IMR-90 (cell line): Measurements from ENCODE around the gene CD79A. TPM values are rescaled to one million over a fixed set of nuclear protein-coding genes. Genes with fewer than 3 reads are reported as not detected.

Experiments
- ATAC-seq: fragments of 200-7000 bp; cut with Tn5 transposase; 2 replicates; pipeline ENCODE4 v1.9.1; 2020; ENCODE audit warnings: low read depth, mild to moderate bottlenecking, moderate library complexity
- BruUV-seq: library from RNA; stranded (reverse); fragments of 400-500 nt; replicated peaks from 2 replicates; lab custom pipeline; 2021; lab: Mats Ljungman, UMichigan
- CTCF ChIA-PET: fragments of 300-600 bp; formaldehyde crosslinking; extraction: SDS; loops from one replicate; lab custom pipeline; 2021; ENCODE audit warnings: antibody characterized with exemption; lab: Yijun Ruan, JAX
- POLR2A ChIA-PET: fragments of 300-600 bp; sonication (Branson Sonifier 250); formaldehyde crosslinking; loops from one replicate; lab custom pipeline; 2022; ENCODE audit warnings: antibody characterized with exemption; ENCODE audit not compliant: unreplicated experiment; lab: Charles Lee
- DNase-seq: peaks from one replicate; pipeline ENCODE4 v3.0.0; 2013
- H2AFZ ChIP-seq: replicated peaks from 2 replicates; pipeline ENCODE3; 2013; ENCODE audit warnings: low read length, mild to moderate bottlenecking; ENCODE audit not compliant: poor library complexity
- H2AK5ac ChIP-seq: 2 replicates; pipeline ENCODE4 v1.6.1; 2013; ENCODE audit warnings: low read depth, low read length, inconsistent platforms
- H2AK9ac ChIP-seq: replicated peaks from 2 replicates; pipeline ENCODE3; 2013; ENCODE audit warnings: mild to moderate bottlenecking, low read depth, low read length, moderate library complexity; ENCODE audit not compliant: poor library complexity
- H2BK120ac ChIP-seq: 2 replicates; pipeline ENCODE4 v1.6.1; 2013; ENCODE audit warnings: low read depth, low read length, inconsistent platforms
- H2BK15ac ChIP-seq: 3 replicates; pipeline ENCODE4 v1.6.1; 2013; ENCODE audit warnings: low read depth, low read length, inconsistent platforms
- H2BK20ac ChIP-seq: 2 replicates; pipeline ENCODE4 v1.6.1; 2013; ENCODE audit warnings: low read depth, mild to moderate bottlenecking, inconsistent platforms, low read length, moderate library complexity
- H2BK5ac ChIP-seq: 2 replicates; pipeline ENCODE4 v1.6.1; 2013; ENCODE audit warnings: mild to moderate bottlenecking, low read depth, low read length, inconsistent platforms; ENCODE audit not compliant: poor library complexity, severe bottlenecking
- H3K14ac ChIP-seq: replicated peaks from 2 replicates; pipeline ENCODE4 v1.6.1; 2013; ENCODE audit warnings: low read depth, low read length, inconsistent platforms
- H3K18ac ChIP-seq: 2 replicates; pipeline ENCODE4 v1.6.1; 2013; ENCODE audit warnings: low read depth, low read length, control low read depth
- H3K23ac ChIP-seq: 2 replicates; pipeline ENCODE4 v1.6.1; 2013; ENCODE audit warnings: low read depth, low read length, inconsistent platforms
- H3K27ac ChIP-seq: 2 replicates; pipeline ENCODE4 v1.5.1; 2013; ENCODE audit warnings: mild to moderate bottlenecking, control low read depth, low read length; ENCODE audit not compliant: insufficient read depth
- H3K27me3 ChIP-seq: 2 replicates; pipeline ENCODE4 v1.6.1; 2013; ENCODE audit warnings: low read length; ENCODE audit not compliant: control insufficient read depth, insufficient read depth
- H3K36me3 ChIP-seq: 2 replicates; pipeline ENCODE4 v1.6.1; 2013; ENCODE audit warnings: low read length, mixed read lengths; ENCODE audit not compliant: control insufficient read depth, insufficient read depth
- H3K4ac ChIP-seq: 2 replicates; pipeline ENCODE4 v1.6.1; 2013; ENCODE audit warnings: low read depth, low read length, inconsistent platforms
- H3K4me1 ChIP-seq: 2 replicates; pipeline ENCODE4 v1.6.1; 2013; ENCODE audit warnings: low read length, mixed read lengths; ENCODE audit not compliant: control insufficient read depth, insufficient read depth
- H3K4me2 ChIP-seq: 2 replicates; pipeline ENCODE4 v1.6.1; 2013; ENCODE audit warnings: low read depth, mild to moderate bottlenecking, control low read depth, low read length, moderate library complexity
- H3K4me3 ChIP-seq: 2 replicates; pipeline ENCODE4 v1.5.1; 2013; ENCODE audit warnings: low read depth, mild to moderate bottlenecking, control low read depth, low read length, moderate library complexity; ENCODE audit not compliant: insufficient read depth
- H3K56ac ChIP-seq: 2 replicates; pipeline ENCODE4 v1.6.1; 2013; ENCODE audit warnings: low read length, inconsistent platforms; ENCODE audit not compliant: insufficient read depth; ENCODE audit errors: extremely low read depth
- H3K79me1 ChIP-seq, 2 experiments: 2 replicates each; pipeline ENCODE4 v1.6.1; 2013; ENCODE audit warnings: low read length in 2 of 2, inconsistent platforms in 1 of 2, low read depth in 1 of 2
- H3K9ac ChIP-seq: 2 replicates; pipeline ENCODE4 v1.6.1; 2013; ENCODE audit warnings: low read depth, low read length, control low read depth
- H3K9me1 ChIP-seq: 2 replicates; pipeline ENCODE4 v1.6.1; 2013; ENCODE audit warnings: low read length, inconsistent platforms; ENCODE audit not compliant: insufficient read depth
- H3K9me3 ChIP-seq: 2 replicates; pipeline ENCODE4 v1.6.1; 2013; ENCODE audit warnings: low read length; ENCODE audit not compliant: control insufficient read depth, insufficient read depth
- H4K20me1 ChIP-seq: 2 replicates; pipeline ENCODE4 v1.6.1; 2013; ENCODE audit warnings: low read length, inconsistent platforms; ENCODE audit not compliant: insufficient read depth
- H4K5ac ChIP-seq: 2 replicates; pipeline ENCODE4 v1.6.1; 2013; ENCODE audit warnings: mild to moderate bottlenecking, low read depth, low read length, control low read depth
- H4K8ac ChIP-seq, 2 experiments: 2 replicates each; pipeline ENCODE4 v1.6.1; 2013; ENCODE audit warnings: low read depth in 2 of 2, low read length in 2 of 2, control low read depth in 1 of 2, inconsistent platforms in 1 of 2
- H4K91ac ChIP-seq: 2 replicates; pipeline ENCODE4 v1.6.1; 2013; ENCODE audit warnings: low read depth, low read length, inconsistent platforms; ENCODE audit not compliant: insufficient read depth
- CTCF ChIP-seq: conservative IDR thresholded peaks from 2 replicates; pipeline ENCODE4 v1.5.1; 2012; ENCODE audit warnings: mild to moderate bottlenecking, low read depth, low read length, improper control_type of control experiment
- ELK1 ChIP-seq: fragments of 150-350 bp; IDR thresholded peaks from 2 replicates; pipeline ENCODE4 v1.6.1; 2016; ENCODE audit warnings: low read depth, mild to moderate bottlenecking, low read length, moderate library complexity, borderline replicate concordance
- FOS ChIP-seq: fragments of 150-350 bp; IDR thresholded peaks from 2 replicates; pipeline ENCODE4 v1.6.1; 2016; ENCODE audit warnings: low read depth, low read length
- MAZ ChIP-seq: IDR thresholded peaks from 2 replicates; pipeline ENCODE4 v1.6.1; 2012; ENCODE audit warnings: low read depth, mild to moderate bottlenecking, low read length, improper control_type of control experiment, moderate library complexity, borderline replicate concordance
- NFE2L2 ChIP-seq: fragments of 150-350 bp; IDR thresholded peaks from 2 replicates; pipeline ENCODE4 v1.6.1; 2016; ENCODE audit warnings: low read depth, mild to moderate bottlenecking, low read length
- RAD21 ChIP-seq: IDR thresholded peaks from 2 replicates; pipeline ENCODE4 v1.6.1; 2012; ENCODE audit warnings: low read length, improper control_type of control experiment
- RFX5 ChIP-seq: IDR thresholded peaks from 2 replicates; pipeline ENCODE4 v1.8.0; 2012; ENCODE audit warnings: low read depth, mild to moderate bottlenecking, low read length, moderate library complexity
- SMC3 ChIP-seq: fragments of 150-350 bp; IDR thresholded peaks from 2 replicates; pipeline ENCODE4 v1.6.1; 2016; ENCODE audit warnings: low read depth, mild to moderate bottlenecking, antibody characterized with exemption, low read length, moderate library complexity
- USF2 ChIP-seq: fragments of 150-350 bp; IDR thresholded peaks from 2 replicates; pipeline ENCODE4 v1.6.1; 2017; ENCODE audit warnings: mild to moderate bottlenecking, antibody characterized with exemption, low read length, low read depth
- WGBS, 2 experiments: methylation state at CpG; one replicate each; pipeline versions ENCODE4 v1.1.5 to v1.1.7; 2013; ENCODE audit warnings: missing lambda C conversion rate in 2 of 2; ENCODE audit not compliant: insufficient read length in 1 of 2; ENCODE audit errors: extremely low coverage in 2 of 2; 5-methylcytosine and 5-hydroxymethylcytosine counted together
- dilution Hi-C: fragments of 300-500 bp; cut with HindIII; formaldehyde crosslinking; loops from one replicate; pipeline ENCODE4 v1.14.3; 2018; ENCODE audit warnings: low sequenced_read_pairs; ENCODE audit not compliant: unreplicated experiment
- in situ Hi-C: fragments of 300-500 bp; cut with MboI; formaldehyde crosslinking; loops from 3 replicates; pipeline ENCODE4 v1.14.3; 2019; ENCODE audit warnings: low sequenced_read_pairs, inconsistent platforms, mixed read lengths
- intact Hi-C: fragments of 100-400 bp; cut with micrococcal nuclease; formaldehyde crosslinking; loops from 2 replicates; pipeline ENCODE4 v1.10.0; 2022
- polyA plus RNA-seq, 3 experiments: library from polyadenylated mRNA; depleted of rRNA; stranded (reverse); fragments of >200 nt; gene quantifications; 2 replicates each; pipeline ENCODE4 v1.2.3, GENCODE V29; 2012; ENCODE audit warnings: low replicate concordance in 1 of 3
- total RNA-seq: library from RNA; depleted of rRNA; stranded (reverse); fragments of >200 nt; gene quantifications from 2 replicates; pipeline ENCODE4 v1.2.3, GENCODE V29; 2012

CD79A gene
- total and polyA plus RNA-seq, 2 of the 4 experiments (the other 2 are of a cell fraction), result 0.19 TPM; not detected in 1

- no peak overlapping the region for H3K56ac ChIP-seq
- WGBS, 2 experiments, result 20% methylated on average over 1 of the region's 4 CpGs; no CpG with 5 or more reads in 1 of the 2 experiments
- H2AFZ ChIP-seq, result no peak overlapping the region
- H4K5ac ChIP-seq, result no peak overlapping the region
- no TSS peak for BruUV-seq
- no peak overlapping the region for H2AK9ac ChIP-seq
- no peak overlapping the region for H3K27ac ChIP-seq
- H4K20me1 ChIP-seq, result no peaks in the 10 kb centered on the region
- H3K9me3 ChIP-seq, result no peaks in the 10 kb centered on the region
- no peak overlapping the region for H3K4ac ChIP-seq
- H2BK20ac ChIP-seq, result no peak overlapping the region
- H3K4me2 ChIP-seq, result no peak overlapping the region
- CTCF ChIA-PET, result no interaction called here
- H2BK5ac ChIP-seq, result no peak overlapping the region
- no peak overlapping the region for H3K4me3 ChIP-seq
- in situ Hi-C loops (no loop called here), dilution Hi-C loops (no loop called here), intact Hi-C loops (no loop called here)
- POLR2A ChIA-PET, result no interaction called here
- H3K9ac ChIP-seq, result no peak overlapping the region
- no peak overlapping the region for H3K14ac ChIP-seq
- no peaks in the 10 kb centered on the region for H3K4me1 ChIP-seq
- ATAC-seq, result no peak
- no peaks in the 10 kb centered on the region for H3K79me1 ChIP-seq
- H2BK15ac ChIP-seq, result no peak overlapping the region
- no peak overlapping the region for H2AK5ac ChIP-seq
- no peak for DNase-seq
- H4K8ac ChIP-seq, result no peak overlapping the region
- H3K36me3 ChIP-seq, result no peaks in the 10 kb centered on the region
- no peak overlapping the region for H3K23ac ChIP-seq
- no peak overlapping the region for H4K91ac ChIP-seq
- H2BK120ac ChIP-seq, result no peak overlapping the region
- peaks cover 51% of the 10 kb centered on the region for H3K27me3 ChIP-seq
- TF ChIP-seq RFX5 (no peak), USF2 (no peak), ELK1 (no peak), FOS (no peak), SMC3 (no peak), CTCF (no peak), MAZ (no peak), NFE2L2 (no peak), RAD21 (no peak)
- no peaks in the 10 kb centered on the region for H3K9me1 ChIP-seq
- H3K18ac ChIP-seq, result no peak overlapping the region
These were observed 25.6 kb upstream of the CD79A start for GRCh38 chr19:41851456-41851855.
